ENCODE measurements around the gene KRT6A. TPM values are rescaled to one million over a fixed set of nuclear protein-coding genes. Genes with fewer than 3 reads are reported as not detected.

KRT6A gene
- total and polyA plus RNA-seq, 9 of the 15 experiments (the other 6 are each of a cell fraction or from before 2014, with no cell fraction given): 0.26 TPM; not detected in 8

- no peak for TF ChIP-seq ZMIZ1 (IDR thresholded peaks at IDR 0.05; ENCODE audit: low read depth in 2 of 2, low read length in 2 of 2)
These were observed at the start of gene KRT6A (continued) for GRCh38 chr12:52493172-52493571.

- Histone ChIP-seq H3K27me3 (ENCODE audit: control insufficient read depth in 2 of 2, insufficient read depth in 2 of 2, low read length in 2 of 2) (peaks cover 3 to 27% of the 10 kb centered on the region in 2 experiments; a peak in 2 of 5 replicates), H3K27ac (ENCODE audit: extremely low read depth, low read depth, low read length) (no peak overlapping the region), H3K9me3 (replicated peaks; ENCODE audit: control insufficient read depth, insufficient read depth, low read depth, low read length) (no peaks in the 10 kb centered on the region), H3K4me3 (no peak overlapping the region), H3K79me2 (ENCODE audit: control insufficient read depth, insufficient read depth, low read length) (no peaks in the 10 kb centered on the region), H3K9me1 (ENCODE audit: control insufficient read depth, insufficient read depth, low read length) (no peaks in the 10 kb centered on the region), H3K9ac (ENCODE audit: insufficient read depth in 1 of 2, low read depth in 2 of 2, low read length in 2 of 2) (no peak overlapping the region), H3K4me1 (replicated peaks in 1 of 2; ENCODE audit: control insufficient read depth in 2 of 2, insufficient read depth in 2 of 2, low read length in 2 of 2) (no peaks in the 10 kb centered on the region), H3K4me2 (ENCODE audit: insufficient read depth, low read length) (no peak overlapping the region), H3K36me3 (ENCODE audit: control insufficient read depth, insufficient read depth, low read length) (no peaks in the 10 kb centered on the region), H4K20me1 (replicated peaks; ENCODE audit: control insufficient read depth, insufficient read depth, low read length) (peaks cover 2% of the 10 kb centered on the region; the same call in 1 of the 2 replicates), H2AFZ (ENCODE audit: low read depth, low read length) (no peak overlapping the region)
- ChIA-PET POLR2A (no interaction called here), CTCF (ENCODE audit: low intra/inter-chr PET ratio) (no interaction called here)
- DNase-seq (ENCODE audit: extremely low read depth in 1 of 4, low spot score in 3 of 4) (no peak), ATAC-seq (no peak), FAIRE-seq (no peak)
- in situ Hi-C loops (cut with MboI) (no loop called here), intact Hi-C loops (cut with micrococcal nuclease) (no loop called here)
- no TSS peak for BruUV-seq (replicated peaks)
- TF ChIP-seq RAD21 (CRISPR knock-in tag; conservative IDR thresholded peaks at IDR 0.05 in 1 of 2, IDR thresholded peaks at IDR 0.05 in 1 of 2) (0 out of 4 replicates have a peak, but pooled peaks of 1 of the 2 experiments have one; percentile 23), RERE (CRISPR knock-in tag; IDR thresholded peaks at IDR 0.05; ENCODE audit: borderline replicate concordance) (no peak), CTCF (IDR thresholded peaks at IDR 0.05 in 2 of 3, conservative IDR thresholded peaks at IDR 0.05 in 1 of 3; ENCODE audit: insufficient read depth in 2 of 3, low read depth in 1 of 3, low read length in 3 of 3) (peak in 2 of 3 experiments; percentile 15 to 28; a peak in 3 of 6 replicates)
These were observed 49.1 kb upstream of the KRT6A start for GRCh38 chr12:52542157-52542556.
